ENCODE results near the gene RHOB. TPM values are rescaled to one million over a fixed set of nuclear protein-coding genes. Genes with fewer than 3 reads are reported as not detected.

The RHOB gene
- total RNA-seq, 1 donor from 2014 or later: 292 TPM

DNA sequence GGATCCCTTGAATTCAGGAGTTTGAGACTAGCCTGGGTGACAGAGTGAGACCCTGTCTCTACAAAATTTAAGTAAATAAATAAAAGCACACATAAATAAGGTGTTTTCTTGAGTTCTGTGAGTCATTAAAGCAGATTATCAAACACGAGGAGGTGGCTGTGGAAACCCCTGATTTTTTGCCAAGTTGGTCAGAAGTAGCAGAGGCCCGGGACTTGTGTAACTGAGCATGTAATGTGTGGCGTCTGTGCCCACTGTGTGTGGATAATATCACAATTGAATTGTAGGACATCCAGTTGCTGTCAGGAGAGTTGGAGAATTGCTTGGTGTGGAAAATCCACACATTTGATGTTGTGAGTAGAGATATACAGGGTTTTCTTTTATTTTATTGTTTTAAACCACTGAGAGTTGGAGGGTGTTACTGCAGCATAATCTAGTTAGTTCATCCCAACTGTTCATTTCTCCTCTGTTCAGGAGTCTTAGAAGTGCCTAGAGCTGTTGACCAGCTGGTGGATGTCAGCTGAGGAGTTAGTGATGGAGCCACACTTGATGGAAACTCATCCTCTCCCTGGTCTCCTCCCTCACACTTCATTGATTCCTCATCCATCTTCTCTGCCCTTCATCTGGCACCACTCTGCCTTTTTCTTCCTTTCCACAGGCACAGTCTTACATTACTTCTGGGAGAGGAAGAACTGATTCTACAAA, 45.9 kb upstream of the RHOB start:
- peaks cover 9% of the 10 kb centered on the region for H3K4me1 Mint-ChIP-seq (ENCODE audit: unreplicated experiment)
- no peak overlapping the region for H3K27ac Mint-ChIP-seq (ENCODE audit: unreplicated experiment)
- H3K36me3 Mint-ChIP-seq (ENCODE audit: low read depth, unreplicated experiment): no peaks in the 10 kb centered on the region
- DNase-seq (ENCODE audit: low spot score): no peak
- H3K9me3 Mint-ChIP-seq (ENCODE audit: unreplicated experiment): no peaks in the 10 kb centered on the region
- TF ChIP-seq, protein P1, sequence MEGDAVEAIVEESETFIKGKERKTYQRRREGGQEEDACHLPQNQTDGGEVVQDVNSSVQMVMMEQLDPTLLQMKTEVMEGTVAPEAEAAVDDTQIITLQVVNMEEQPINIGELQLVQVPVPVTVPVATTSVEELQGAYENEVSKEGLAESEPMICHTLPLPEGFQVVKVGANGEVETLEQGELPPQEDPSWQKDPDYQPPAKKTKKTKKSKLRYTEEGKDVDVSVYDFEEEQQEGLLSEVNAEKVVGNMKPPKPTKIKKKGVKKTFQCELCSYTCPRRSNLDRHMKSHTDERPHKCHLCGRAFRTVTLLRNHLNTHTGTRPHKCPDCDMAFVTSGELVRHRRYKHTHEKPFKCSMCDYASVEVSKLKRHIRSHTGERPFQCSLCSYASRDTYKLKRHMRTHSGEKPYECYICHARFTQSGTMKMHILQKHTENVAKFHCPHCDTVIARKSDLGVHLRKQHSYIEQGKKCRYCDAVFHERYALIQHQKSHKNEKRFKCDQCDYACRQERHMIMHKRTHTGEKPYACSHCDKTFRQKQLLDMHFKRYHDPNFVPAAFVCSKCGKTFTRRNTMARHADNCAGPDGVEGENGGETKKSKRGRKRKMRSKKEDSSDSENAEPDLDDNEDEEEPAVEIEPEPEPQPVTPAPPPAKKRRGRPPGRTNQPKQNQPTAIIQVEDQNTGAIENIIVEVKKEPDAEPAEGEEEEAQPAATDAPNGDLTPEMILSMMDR (IDR thresholded peaks at IDR 0.05; ENCODE audit: unreplicated experiment): no peak
- no peak overlapping the region for H3K4me3 Mint-ChIP-seq (ENCODE audit: unreplicated experiment)
- H3K27me3 Mint-ChIP-seq (ENCODE audit: unreplicated experiment): no peaks in the 10 kb centered on the region

DNA sequence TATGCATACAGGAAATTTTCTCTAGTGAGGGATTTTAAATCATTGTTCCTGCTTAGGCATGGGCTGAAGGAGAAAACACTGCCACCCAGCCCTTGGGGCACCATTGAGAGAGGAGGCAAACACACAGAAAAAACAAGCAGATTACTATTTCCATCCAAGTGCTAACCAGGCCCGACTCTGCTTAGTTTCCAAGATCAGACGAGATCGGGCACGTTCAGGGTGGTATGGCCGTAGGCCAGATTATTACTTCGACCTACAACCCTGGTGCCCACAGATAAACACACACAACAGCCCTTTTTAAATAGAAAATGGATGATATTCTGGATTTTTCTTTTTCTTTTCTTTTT, 45.4 kb upstream of the RHOB start:
- no peak for DNase-seq (ENCODE audit: low spot score)
- peaks cover 4% of the 10 kb centered on the region for H3K4me1 Mint-ChIP-seq (ENCODE audit: unreplicated experiment)
- H3K27me3 Mint-ChIP-seq (ENCODE audit: unreplicated experiment): no peaks in the 10 kb centered on the region
- H3K9me3 Mint-ChIP-seq (ENCODE audit: unreplicated experiment): no peaks in the 10 kb centered on the region
- H3K36me3 Mint-ChIP-seq (ENCODE audit: low read depth, unreplicated experiment): no peaks in the 10 kb centered on the region
- TF ChIP-seq, protein P1 (IDR thresholded peaks at IDR 0.05; ENCODE audit: unreplicated experiment): no peak
- H3K27ac Mint-ChIP-seq (ENCODE audit: unreplicated experiment): no peak overlapping the region
- no peak overlapping the region for H3K4me3 Mint-ChIP-seq (ENCODE audit: unreplicated experiment)

DNA sequence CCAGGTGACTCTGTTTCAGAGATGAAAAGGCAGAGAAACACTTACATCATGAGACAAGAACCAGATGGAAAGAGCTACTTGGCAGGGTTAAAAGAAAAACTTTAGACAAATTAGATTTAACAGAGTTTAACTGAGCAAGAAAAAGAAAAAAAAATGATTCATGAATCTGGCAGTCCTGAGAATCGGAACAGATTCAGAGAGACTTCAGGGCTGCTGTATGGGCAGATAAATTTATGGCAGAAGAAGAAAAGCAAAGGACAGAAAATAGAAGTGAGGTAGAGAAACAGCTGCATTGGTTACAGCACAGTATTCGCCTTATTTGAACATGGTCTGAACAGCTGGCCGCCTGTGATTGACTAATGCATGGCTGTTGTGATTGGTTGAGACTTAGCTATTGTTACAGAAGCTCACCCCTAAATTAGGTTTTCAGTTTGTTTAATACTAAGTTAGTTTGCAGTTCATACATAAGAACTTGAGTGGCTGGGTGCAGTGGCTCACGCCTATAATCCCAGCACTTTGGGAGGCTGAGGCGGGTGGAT, 43.0 kb upstream of the RHOB start:
- TF ChIP-seq, protein P1 (IDR thresholded peaks at IDR 0.05; ENCODE audit: unreplicated experiment): no peak
- Mint-ChIP-seq H3K4me1 (ENCODE audit: unreplicated experiment) (no peaks in the 10 kb centered on the region), H3K4me3 (ENCODE audit: unreplicated experiment) (no peak overlapping the region), H3K27ac (ENCODE audit: unreplicated experiment) (no peak overlapping the region), H3K36me3 (ENCODE audit: low read depth, unreplicated experiment) (peaks cover 3% of the 10 kb centered on the region), H3K27me3 (ENCODE audit: unreplicated experiment) (no peaks in the 10 kb centered on the region), H3K9me3 (ENCODE audit: unreplicated experiment) (no peaks in the 10 kb centered on the region)
- DNase-seq (ENCODE audit: low spot score): no peak

DNA sequence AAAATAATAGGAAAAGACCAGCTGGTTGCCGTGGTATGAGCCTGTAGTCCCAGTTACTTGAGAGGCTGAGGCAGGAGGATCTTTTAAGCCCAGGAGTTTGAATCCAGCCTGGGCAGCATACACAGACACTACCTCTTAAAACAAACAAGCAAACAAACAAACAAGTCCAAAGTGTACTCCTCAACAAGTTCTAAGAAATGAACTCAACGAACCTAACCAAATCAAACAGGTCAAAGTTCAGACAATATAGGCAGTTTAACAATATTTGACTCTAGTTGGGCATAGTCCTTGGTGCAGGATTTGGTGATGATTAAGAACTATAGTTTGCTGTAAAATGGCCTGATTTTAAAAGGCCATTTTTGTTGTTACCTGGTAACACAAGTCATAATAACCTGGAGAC, 41.9 kb upstream of the RHOB start:
- Mint-ChIP-seq H3K4me3 (ENCODE audit: unreplicated experiment) (no peak overlapping the region), H3K27ac (ENCODE audit: unreplicated experiment) (no peak overlapping the region), H3K36me3 (ENCODE audit: low read depth, unreplicated experiment) (peaks cover 9% of the 10 kb centered on the region), H3K4me1 (ENCODE audit: unreplicated experiment) (no peaks in the 10 kb centered on the region), H3K27me3 (ENCODE audit: unreplicated experiment) (no peaks in the 10 kb centered on the region), H3K9me3 (ENCODE audit: unreplicated experiment) (peaks cover 6% of the 10 kb centered on the region)
- TF ChIP-seq, protein P1 (IDR thresholded peaks at IDR 0.05; ENCODE audit: unreplicated experiment): no peak
- no peak for DNase-seq (ENCODE audit: low spot score)

DNA sequence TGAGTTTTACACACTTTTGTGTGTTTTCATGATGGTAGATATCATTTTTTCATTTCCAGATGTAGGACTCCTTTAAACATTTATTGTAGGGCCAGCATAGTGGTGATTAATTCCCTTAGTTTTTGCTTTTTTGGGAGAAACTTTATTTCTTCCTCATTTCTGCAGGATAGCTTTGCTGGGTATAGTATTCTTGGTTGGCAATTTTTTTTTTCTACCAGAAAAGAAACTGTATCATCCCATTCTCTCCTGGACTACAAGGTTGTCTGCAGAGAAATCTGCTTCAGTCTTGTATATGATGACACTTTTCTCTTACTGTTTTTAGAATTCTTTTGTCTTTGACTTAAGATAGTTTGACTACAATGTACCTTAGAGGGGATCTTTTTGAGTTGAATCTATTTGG, 37.8 kb upstream of the RHOB start:
- TF ChIP-seq, protein P1 (IDR thresholded peaks at IDR 0.05; ENCODE audit: unreplicated experiment): no peak
- Mint-ChIP-seq H3K4me1 (ENCODE audit: unreplicated experiment) (no peaks in the 10 kb centered on the region), H3K36me3 (ENCODE audit: low read depth, unreplicated experiment) (peaks cover 13% of the 10 kb centered on the region), H3K27ac (ENCODE audit: unreplicated experiment) (no peak overlapping the region), H3K9me3 (ENCODE audit: unreplicated experiment) (peaks cover 8% of the 10 kb centered on the region), H3K27me3 (ENCODE audit: unreplicated experiment) (no peaks in the 10 kb centered on the region), H3K4me3 (ENCODE audit: unreplicated experiment) (no peak overlapping the region)
- DNase-seq (ENCODE audit: low spot score): no peak
